Coronary artery (tissue), 2 donors: ENCODE results near the gene GALP.
"Not testable (repeated sequence)": the region's sequence is repeated elsewhere in the genome, so short reads cannot be mapped to it uniquely, and the experiment has no call there.

ENCODE experiments used
- DNase-seq: peaks from one replicate; pipeline ENCODE4 v3.0.0-alpha.2; 2017; ENCODE audit warnings: low spot score
- H3K27ac ChIP-seq, 2 donors: fragments of 200-600 bp; sonication (generic); one replicate each; pipeline ENCODE4 v1.5.1; 2016 to 2019
- H3K4me3 ChIP-seq: fragments of 200-600 bp; sonication (generic); 2 replicates; pipeline ENCODE4 v1.5.1; 2016; ENCODE audit warnings: mild to moderate bottlenecking, moderate library complexity
- CTCF ChIP-seq: fragments of 200-600 bp; sonication (generic); IDR thresholded peaks from one replicate; pipeline ENCODE4 v1.5.1; 2019; ENCODE audit warnings: antibody characterized with exemption

Gene GALP

GRCh38 chr19:56167064-56167578 is 8.7 kb upstream of the GALP start:
- no peak for DNase-seq
- no peak overlapping the region for H3K27ac ChIP-seq
- H3K4me3 ChIP-seq = no peak overlapping the region
- TF ChIP-seq CTCF = no peak

DNA sequence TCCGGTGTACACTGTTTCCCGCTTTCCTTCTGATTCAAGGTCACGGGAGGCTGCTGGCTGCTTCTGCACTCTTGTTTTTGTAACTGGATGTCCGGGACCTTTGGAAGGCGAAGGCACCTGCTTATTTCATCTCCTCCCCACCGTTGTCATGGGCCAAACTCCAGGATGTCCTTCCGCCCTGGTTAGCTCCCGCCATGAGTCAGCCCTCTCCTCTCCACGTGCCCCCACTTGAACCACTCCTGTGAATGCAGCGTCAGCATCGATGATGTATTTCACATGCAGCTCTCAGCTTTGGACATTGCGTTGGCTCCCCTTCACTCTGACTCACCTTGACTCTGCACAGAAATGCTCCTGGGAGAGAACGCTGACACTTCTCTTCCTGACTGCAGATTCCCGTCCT is 5.5 kb upstream of the GALP start:
- H3K4me3 ChIP-seq = no peak overlapping the region
- no peak overlapping the region for H3K27ac ChIP-seq
- no peak for DNase-seq
- no peak for TF ChIP-seq CTCF

- DNase-seq = no peak
- no peak overlapping the region for H3K4me3 ChIP-seq
- TF ChIP-seq CTCF = no peak
- no peak overlapping the region for H3K27ac ChIP-seq
These were observed 1.7 kb upstream of the GALP start for GRCh38 chr19:56174086-56174485.

GRCh38 chr19:56174550-56174949 is 1.3 kb upstream of the GALP start:
- no peak for TF ChIP-seq CTCF
- no peak overlapping the region for H3K27ac ChIP-seq
- DNase-seq = no peak
- no peak overlapping the region for H3K4me3 ChIP-seq

GRCh38 chr19:56176310-56176709 is 502 bp downstream of the GALP start:
- not testable (repeated sequence) for DNase-seq, H3K4me3 ChIP-seq, H3K27ac ChIP-seq

- Histone ChIP-seq H3K4me3 (no peak overlapping the region), H3K27ac (no peak overlapping the region)
- no peak for TF ChIP-seq CTCF
- no peak for DNase-seq
These were observed 1.1 kb downstream of the GALP start for GRCh38 chr19:56176881-56177280.

GRCh38 chr19:56177564-56178243 is 1.9 kb downstream of the GALP start:
- TF ChIP-seq CTCF = no peak

More at GRCh38 chr19:56177564-56178243, 1.9 kb downstream of the GALP start:
- no peak for DNase-seq
- H3K4me3 ChIP-seq = no peak overlapping the region
- H3K27ac ChIP-seq = no peak overlapping the region
